Keratinocyte (primary cell): Measurements from ENCODE around the gene GSTT4.

Experiments
- EZH2 ChIP-seq: IDR thresholded peaks from one replicate; pipeline ENCODE4 v1.6.1; 2012; ENCODE audit warnings: inconsistent platforms, mild to moderate bottlenecking, low read length, moderate library complexity
- TF ChIP-seq, protein P1 (sequence below), 3 experiments: IDR thresholded peaks in 1 of 3; conservative IDR thresholded peaks in 1 of 3; optimal IDR thresholded peaks in 1 of 3; 2 replicates in 2 of 3; 3 replicates in 1 of 3; pipeline versions ENCODE3 to v1.5.1; 2011; ENCODE audit warnings: low read length in 3 of 3, mild to moderate bottlenecking in 3 of 3, moderate library complexity in 2 of 3, control low read depth in 1 of 3, inconsistent platforms in 1 of 3; ENCODE audit not compliant: insufficient read depth in 2 of 3; ENCODE audit errors: extremely low read depth in 1 of 3

DNA sequence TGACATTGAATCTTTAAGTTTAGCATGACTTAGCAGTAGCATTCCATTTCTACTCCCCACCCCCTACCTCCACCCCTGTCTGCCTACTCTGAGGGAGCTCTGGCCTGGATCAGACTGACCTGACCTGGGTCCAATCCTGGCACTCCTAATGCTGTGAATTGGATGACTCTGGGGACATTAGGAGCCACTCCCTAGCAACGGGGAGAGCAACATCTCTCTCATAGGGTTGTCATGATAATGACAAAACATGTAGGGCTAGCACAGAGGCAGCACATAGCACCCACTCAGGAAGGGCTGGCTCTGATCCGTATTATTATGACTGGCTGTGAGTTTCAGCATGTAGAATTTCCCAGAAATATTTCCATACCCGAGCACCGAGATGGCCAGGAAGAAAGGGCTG lies 46.3 kb upstream of the GSTT4 start:
- TF ChIP-seq, protein P1, sequence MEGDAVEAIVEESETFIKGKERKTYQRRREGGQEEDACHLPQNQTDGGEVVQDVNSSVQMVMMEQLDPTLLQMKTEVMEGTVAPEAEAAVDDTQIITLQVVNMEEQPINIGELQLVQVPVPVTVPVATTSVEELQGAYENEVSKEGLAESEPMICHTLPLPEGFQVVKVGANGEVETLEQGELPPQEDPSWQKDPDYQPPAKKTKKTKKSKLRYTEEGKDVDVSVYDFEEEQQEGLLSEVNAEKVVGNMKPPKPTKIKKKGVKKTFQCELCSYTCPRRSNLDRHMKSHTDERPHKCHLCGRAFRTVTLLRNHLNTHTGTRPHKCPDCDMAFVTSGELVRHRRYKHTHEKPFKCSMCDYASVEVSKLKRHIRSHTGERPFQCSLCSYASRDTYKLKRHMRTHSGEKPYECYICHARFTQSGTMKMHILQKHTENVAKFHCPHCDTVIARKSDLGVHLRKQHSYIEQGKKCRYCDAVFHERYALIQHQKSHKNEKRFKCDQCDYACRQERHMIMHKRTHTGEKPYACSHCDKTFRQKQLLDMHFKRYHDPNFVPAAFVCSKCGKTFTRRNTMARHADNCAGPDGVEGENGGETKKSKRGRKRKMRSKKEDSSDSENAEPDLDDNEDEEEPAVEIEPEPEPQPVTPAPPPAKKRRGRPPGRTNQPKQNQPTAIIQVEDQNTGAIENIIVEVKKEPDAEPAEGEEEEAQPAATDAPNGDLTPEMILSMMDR (optimal IDR thresholded peaks at IDR 0.05 in 1 of 3, IDR thresholded peaks at IDR 0.05 in 1 of 3, conservative IDR thresholded peaks at IDR 0.05 in 1 of 3; ENCODE audit: extremely low read depth in 1 of 3, insufficient read depth in 2 of 3, low read length in 3 of 3): no peak
- TF ChIP-seq EZH2: no peak
